H9 (cell line): Measurements from ENCODE around the gene SCAMP3. TPM values are rescaled to one million over a fixed set of nuclear protein-coding genes. Genes with fewer than 3 reads are reported as not detected.
"Not testable (repeated sequence)": the region's sequence is repeated elsewhere in the genome, so short reads cannot be mapped to it uniquely, and the experiment has no call there.

Experiments
- DNase-seq: peaks from one replicate; pipeline ENCODE4 v3.0.0-alpha.2; 2017
- H2AFZ ChIP-seq: one replicate; pipeline ENCODE4 v1.6.1; 2013; ENCODE audit warnings: mild to moderate bottlenecking, low read length, control low read depth, moderate library complexity
- H2AK5ac ChIP-seq: 2 replicates; pipeline ENCODE4 v1.6.1; 2013; ENCODE audit warnings: low read length, control low read depth, mixed read lengths; ENCODE audit not compliant: insufficient read length
- H2BK120ac ChIP-seq: one replicate; pipeline ENCODE4 v1.6.1; 2013; ENCODE audit warnings: low read depth, mild to moderate bottlenecking, low read length, control low read depth, inconsistent platforms; ENCODE audit not compliant: poor library complexity, severe bottlenecking
- H2BK12ac ChIP-seq: 2 replicates; pipeline ENCODE4 v1.6.1; 2013; ENCODE audit warnings: low read length, control low read depth, mixed read lengths, low read depth; ENCODE audit not compliant: insufficient read length
- H2BK15ac ChIP-seq: 2 replicates; pipeline ENCODE4 v1.6.1; 2013; ENCODE audit warnings: low read depth, low read length, control low read depth
- H2BK20ac ChIP-seq: one replicate; pipeline ENCODE4 v1.6.1; 2013; ENCODE audit warnings: low read depth, mild to moderate bottlenecking, low read length, control low read depth, inconsistent platforms; ENCODE audit not compliant: poor library complexity, severe bottlenecking
- H2BK5ac ChIP-seq: 2 replicates; pipeline ENCODE4 v1.6.1; 2013; ENCODE audit warnings: low read length, control low read depth, mixed read lengths; ENCODE audit not compliant: insufficient read length
- H3K14ac ChIP-seq: 2 replicates; pipeline ENCODE4 v1.6.1; 2013; ENCODE audit warnings: low read length, control low read depth; ENCODE audit not compliant: insufficient read depth
- H3K18ac ChIP-seq: 2 replicates; pipeline ENCODE4 v1.6.1; 2013; ENCODE audit warnings: low read depth, mild to moderate bottlenecking, mixed read lengths, low read length, control low read depth; ENCODE audit not compliant: insufficient read length
- H3K23ac ChIP-seq: 2 replicates; pipeline ENCODE4 v1.6.1; 2013; ENCODE audit warnings: low read length, control low read depth, mixed read lengths, low read depth; ENCODE audit not compliant: insufficient read length
- H3K23me2 ChIP-seq: 2 replicates; pipeline ENCODE4 v1.6.1; 2013; ENCODE audit warnings: low read depth, mild to moderate bottlenecking, mixed read lengths, low read length, control low read depth; ENCODE audit not compliant: insufficient read length, poor library complexity, severe bottlenecking
- H3K27ac ChIP-seq: 2 replicates; pipeline ENCODE4 v1.5.1; 2013; ENCODE audit warnings: low read length, control low read depth, mixed read lengths, low read depth; ENCODE audit not compliant: insufficient read length
- H3K27me3 ChIP-seq: 2 replicates; pipeline ENCODE4 v1.6.1; 2013; ENCODE audit warnings: low read length, control low read depth, inconsistent platforms; ENCODE audit not compliant: insufficient read depth
- H3K4ac ChIP-seq: 2 replicates; pipeline ENCODE4 v1.6.1; 2013; ENCODE audit warnings: low read depth, mild to moderate bottlenecking, control low read depth, inconsistent platforms, low read length, moderate library complexity
- H3K4me1 ChIP-seq: 2 replicates; pipeline ENCODE4 v1.6.1; 2013; ENCODE audit warnings: low read length, control low read depth, inconsistent platforms; ENCODE audit not compliant: insufficient read depth
- H3K4me2 ChIP-seq: 2 replicates; pipeline ENCODE4 v1.6.1; 2013; ENCODE audit warnings: low read length, control low read depth, mixed read lengths; ENCODE audit not compliant: insufficient read length, insufficient read depth
- H3K56ac ChIP-seq: 2 replicates; pipeline ENCODE4 v1.6.1; 2013; ENCODE audit warnings: low read depth, mild to moderate bottlenecking, mixed read lengths, low read length, control low read depth; ENCODE audit not compliant: insufficient read length
- H3K79me1 ChIP-seq: 2 replicates; pipeline ENCODE4 v1.6.1; 2013; ENCODE audit warnings: low read depth, mild to moderate bottlenecking, moderate library complexity, low read length, control low read depth, inconsistent platforms; ENCODE audit not compliant: insufficient read depth, poor library complexity, severe bottlenecking
- H3K79me2 ChIP-seq: 2 replicates; pipeline ENCODE4 v1.6.1; 2013; ENCODE audit warnings: low read length, control low read depth, inconsistent platforms; ENCODE audit not compliant: insufficient read depth
- H3K9ac ChIP-seq: 2 replicates; pipeline ENCODE4 v1.6.1; 2013; ENCODE audit warnings: low read length, control low read depth, mixed read lengths; ENCODE audit not compliant: insufficient read length; ENCODE audit errors: extremely low read depth
- H3K9me3 ChIP-seq: one replicate; pipeline ENCODE4 v1.6.1; 2013; ENCODE audit warnings: low read depth, low read length, inconsistent platforms; ENCODE audit not compliant: control insufficient read depth
- H3T11ph ChIP-seq: one replicate; pipeline ENCODE4 v1.6.1; 2013; ENCODE audit warnings: mild to moderate bottlenecking, low read length, control low read depth, inconsistent platforms
- H4K20me1 ChIP-seq: one replicate; pipeline ENCODE4 v1.6.1; 2013; ENCODE audit not compliant: control insufficient read depth, insufficient read length, insufficient read depth
- H4K5ac ChIP-seq: 2 replicates; pipeline ENCODE4 v1.6.1; 2013; ENCODE audit warnings: low read depth, mild to moderate bottlenecking, mixed read lengths, low read length, control low read depth; ENCODE audit not compliant: insufficient read length
- H4K8ac ChIP-seq: replicated peaks from 2 replicates; pipeline ENCODE4 v1.6.1; 2013; ENCODE audit warnings: low read length, control low read depth, mixed read lengths, low read depth; ENCODE audit not compliant: insufficient read length
- H4K91ac ChIP-seq: 2 replicates; pipeline ENCODE4 v1.6.1; 2013; ENCODE audit warnings: low read depth, mild to moderate bottlenecking, moderate library complexity, mixed read lengths, low read length, control low read depth; ENCODE audit not compliant: insufficient read length
- H3K27ac Mint-ChIP-seq, 3 experiments: 2 replicates in 2 of 3; 3 replicates in 1 of 3; pipeline ENCODE4 v1.8.0; 2020 to 2021; ENCODE audit warnings: mixed read lengths in 3 of 3, mild to moderate bottlenecking in 1 of 3, moderate library complexity in 1 of 3
- H3K27me3 Mint-ChIP-seq: 2 replicates; pipeline ENCODE4 v1.8.0; 2021; ENCODE audit warnings: low read depth, mild to moderate bottlenecking, moderate library complexity, mixed read lengths
- H3K36me3 Mint-ChIP-seq, 3 experiments: 2 replicates in 2 of 3; 3 replicates in 1 of 3; pipeline ENCODE4 v1.8.0; 2020 to 2021; ENCODE audit warnings: low read depth in 3 of 3, mixed read lengths in 3 of 3; ENCODE audit not compliant: insufficient read depth in 1 of 3
- H3K4me1 Mint-ChIP-seq, 2 experiments: 2 replicates each; pipeline ENCODE4 v1.8.0; 2020; ENCODE audit warnings: mixed read lengths in 2 of 2
- H3K4me3 Mint-ChIP-seq, 2 experiments: 2 replicates in 1 of 2; 3 replicates in 1 of 2; pipeline ENCODE4 v1.8.0; 2020 to 2021; ENCODE audit warnings: mild to moderate bottlenecking in 2 of 2, mixed read lengths in 2 of 2, moderate library complexity in 1 of 2
- H3K9me3 Mint-ChIP-seq, 2 experiments: 2 replicates in 1 of 2; 3 replicates in 1 of 2; pipeline ENCODE4 v1.8.0; 2020; ENCODE audit warnings: mild to moderate bottlenecking in 2 of 2, mixed read lengths in 2 of 2, moderate library complexity in 1 of 2
- WGBS: extraction: QIAGEN DNeasy Blood & Tissue Kit; methylation state at CpG from one replicate; pipeline ENCODE4 v1.1.7; 2013; ENCODE audit warnings: missing lambda C conversion rate, low lambda C conversion rate, mixed read lengths; ENCODE audit not compliant: insufficient read length; ENCODE audit errors: extremely low coverage; 5-methylcytosine and 5-hydroxymethylcytosine counted together
- total RNA-seq: library from RNA; stranded (reverse); gene quantifications from 2 replicates; pipeline ENCODE4 v1.2.1, GENCODE V29; 2021

Gene SCAMP3
- total RNA-seq, 1 experiment from 2014 or later: 52.5 TPM

GRCh38 chr1:155212051-155212440 is 50.1 kb downstream of the SCAMP3 start:
- H2BK5ac ChIP-seq, H3K56ac ChIP-seq, H4K20me1 ChIP-seq, H3K79me2 ChIP-seq, H3K23me2 ChIP-seq, H3T11ph ChIP-seq, H3K27me3 ChIP-seq, H2BK12ac ChIP-seq, H3K14ac ChIP-seq, H3K9ac ChIP-seq, H3K27ac ChIP-seq, H3K27me3 Mint-ChIP-seq, H3K18ac ChIP-seq, DNase-seq, H2BK120ac ChIP-seq, H3K23ac ChIP-seq, H3K27ac Mint-ChIP-seq, H4K5ac ChIP-seq, H4K8ac ChIP-seq, H3K9me3 Mint-ChIP-seq, H3K4me3 Mint-ChIP-seq, H3K4ac ChIP-seq, H4K91ac ChIP-seq, H2AFZ ChIP-seq, H2BK15ac ChIP-seq, H3K4me2 ChIP-seq, H2AK5ac ChIP-seq, H3K79me1 ChIP-seq, H3K4me1 ChIP-seq, H3K9me3 ChIP-seq, H2BK20ac ChIP-seq: not testable (repeated sequence)
- WGBS: no CpG with 5 or more reads among the region's 7 CpGs
- Mint-ChIP-seq H3K36me3 (peaks cover 9 to 25% (median 20%) of the 10 kb centered on the region in 3 experiments), H3K4me1 (peaks cover 19 to 20% of the 10 kb centered on the region in 2 experiments)

- not testable (repeated sequence) for H3K9me3 ChIP-seq, H3K4me2 ChIP-seq
- WGBS: no CpG with 5 or more reads among the region's 13 CpGs
Observed at GRCh38 chr1:155211381-155212050, 50.6 kb downstream of the SCAMP3 start.

More at GRCh38 chr1:155211381-155212050, 50.6 kb downstream of the SCAMP3 start:
- not testable (repeated sequence) for H3K79me2 ChIP-seq, H2BK12ac ChIP-seq, H4K20me1 ChIP-seq, H3K4ac ChIP-seq, H3T11ph ChIP-seq, H2BK5ac ChIP-seq, H4K5ac ChIP-seq, H3K79me1 ChIP-seq, H3K27ac ChIP-seq, H2BK15ac ChIP-seq, H3K4me1 ChIP-seq, H3K9me3 Mint-ChIP-seq, H3K27me3 ChIP-seq, H3K56ac ChIP-seq, H3K27ac Mint-ChIP-seq, H3K4me3 Mint-ChIP-seq, H2AK5ac ChIP-seq, H2BK120ac ChIP-seq, H2BK20ac ChIP-seq, H3K23me2 ChIP-seq, H3K23ac ChIP-seq, H4K91ac ChIP-seq, H2AFZ ChIP-seq, H4K8ac ChIP-seq, DNase-seq, H3K18ac ChIP-seq, H3K27me3 Mint-ChIP-seq, H3K9ac ChIP-seq, H3K14ac ChIP-seq
- peaks cover 9 to 22% (median 20%) of the 10 kb centered on the region in 3 experiments for H3K36me3 Mint-ChIP-seq
- H3K4me1 Mint-ChIP-seq: peaks cover 24 to 25% of the 10 kb centered on the region in 2 experiments
